ENCODE measurements around the gene RNF144A. TPM values are rescaled to one million over a fixed set of nuclear protein-coding genes. Genes with fewer than 3 reads are reported as not detected.

The RNF144A gene
- total and polyA plus RNA-seq, 2 experiments from 2014 or later, result 2.8 to 14.7 TPM

DNA sequence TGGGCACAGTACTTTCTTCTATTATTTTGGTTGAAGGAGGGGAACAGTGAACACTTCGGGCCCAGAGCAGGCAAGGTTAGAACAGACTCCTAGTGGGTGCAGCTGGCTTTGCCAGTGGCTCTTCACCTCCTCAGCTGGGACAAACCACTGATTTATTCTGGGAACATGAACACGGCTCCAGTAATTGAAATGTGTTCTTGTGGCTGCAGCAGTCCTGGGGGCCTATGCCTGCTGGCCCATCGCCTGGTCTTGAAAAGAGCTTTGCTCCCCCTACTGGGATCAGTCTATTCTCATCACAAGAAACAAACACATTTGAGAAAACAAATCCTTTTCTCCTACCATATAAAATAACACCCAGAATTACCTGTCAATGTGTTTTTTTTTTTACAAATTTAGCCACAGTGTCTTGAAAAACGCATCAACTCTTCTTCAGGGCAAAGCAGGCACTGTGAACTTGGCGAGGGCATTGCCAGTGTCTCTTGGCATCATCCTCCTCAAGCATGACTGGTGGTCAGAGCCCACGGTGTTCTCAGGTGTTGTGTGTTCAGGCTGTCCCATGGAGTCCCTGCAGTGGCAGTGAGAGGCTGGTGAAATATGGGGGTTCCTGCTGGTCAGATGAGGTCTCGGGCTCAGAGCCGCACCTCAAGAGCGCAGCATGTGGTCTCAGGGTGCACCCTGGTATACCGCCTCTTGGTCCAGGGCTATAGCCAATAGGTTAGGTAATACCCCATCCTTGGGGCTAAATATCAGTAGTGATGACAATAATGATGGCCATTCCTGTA lies 51.3 kb downstream of the RNF144A start:
- no peaks in the 10 kb centered on the region for H3K79me2 ChIP-seq (replicated peaks; ENCODE audit: insufficient read depth)
- Mint-ChIP-seq H3K27ac (no peak overlapping the region), H3K4me1 (peaks cover 4% of the 10 kb centered on the region; the same call in 1 of the 3 replicates), H3K36me3 (ENCODE audit: low read depth) (peaks cover 12% of the 10 kb centered on the region; the same call in 2 of the 3 replicates), H3K4me3 (no peak overlapping the region), H3K9me3 (peaks cover 3% of the 10 kb centered on the region; the same call in 1 of the 3 replicates), H3K27me3 (ENCODE audit: insufficient read depth, low read depth, poor library complexity) (peaks cover 4% of the 10 kb centered on the region)
- DNase-seq (ENCODE audit: low spot score) (peak; percentile 34), ATAC-seq (peak; percentile 55)
- no peak overlapping the region for H3K4me3 ChIP-seq
- no peaks in the 10 kb centered on the region for H4K20me1 ChIP-seq (replicated peaks; ENCODE audit: insufficient read depth)
- no peak overlapping the region for H2AFZ ChIP-seq
- TF ChIP-seq STAT1 (IDR thresholded peaks at IDR 0.05; ENCODE audit: unreplicated experiment) (no peak), ZNF114 (CRISPR knock-in tag; IDR thresholded peaks at IDR 0.05) (no peak), JUNB (IDR thresholded peaks at IDR 0.05; ENCODE audit: unreplicated experiment) (no peak), CREB1 (CRISPR knock-in tag; IDR thresholded peaks at IDR 0.05; ENCODE audit: low read depth) (no peak), NANOG (IDR thresholded peaks at IDR 0.05; ENCODE audit: borderline replicate concordance) (no peak)
- TF ChIP-seq, protein P1, sequence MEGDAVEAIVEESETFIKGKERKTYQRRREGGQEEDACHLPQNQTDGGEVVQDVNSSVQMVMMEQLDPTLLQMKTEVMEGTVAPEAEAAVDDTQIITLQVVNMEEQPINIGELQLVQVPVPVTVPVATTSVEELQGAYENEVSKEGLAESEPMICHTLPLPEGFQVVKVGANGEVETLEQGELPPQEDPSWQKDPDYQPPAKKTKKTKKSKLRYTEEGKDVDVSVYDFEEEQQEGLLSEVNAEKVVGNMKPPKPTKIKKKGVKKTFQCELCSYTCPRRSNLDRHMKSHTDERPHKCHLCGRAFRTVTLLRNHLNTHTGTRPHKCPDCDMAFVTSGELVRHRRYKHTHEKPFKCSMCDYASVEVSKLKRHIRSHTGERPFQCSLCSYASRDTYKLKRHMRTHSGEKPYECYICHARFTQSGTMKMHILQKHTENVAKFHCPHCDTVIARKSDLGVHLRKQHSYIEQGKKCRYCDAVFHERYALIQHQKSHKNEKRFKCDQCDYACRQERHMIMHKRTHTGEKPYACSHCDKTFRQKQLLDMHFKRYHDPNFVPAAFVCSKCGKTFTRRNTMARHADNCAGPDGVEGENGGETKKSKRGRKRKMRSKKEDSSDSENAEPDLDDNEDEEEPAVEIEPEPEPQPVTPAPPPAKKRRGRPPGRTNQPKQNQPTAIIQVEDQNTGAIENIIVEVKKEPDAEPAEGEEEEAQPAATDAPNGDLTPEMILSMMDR (conservative IDR thresholded peaks at IDR 0.05; ENCODE audit: low read depth in 2 of 2), result peak; percentile 35 to 40; a peak in 3 of 4 replicates
- no peaks in the 10 kb centered on the region for H3K36me3 ChIP-seq (ENCODE audit: insufficient read depth)
- H3K9me2 ChIP-seq (ENCODE audit: insufficient read depth), result no peaks in the 10 kb centered on the region
- H3K27ac ChIP-seq (ENCODE audit: low read depth), result no peak overlapping the region
- no peaks in the 10 kb centered on the region for H3F3A ChIP-seq (replicated peaks; ENCODE audit: low read depth)
- no peak overlapping the region for H3K4me2 ChIP-seq
- H3K4me1 ChIP-seq (ENCODE audit: insufficient read depth), result no peaks in the 10 kb centered on the region
- no peaks in the 10 kb centered on the region for H3K27me3 ChIP-seq (ENCODE audit: insufficient read depth)

DNA sequence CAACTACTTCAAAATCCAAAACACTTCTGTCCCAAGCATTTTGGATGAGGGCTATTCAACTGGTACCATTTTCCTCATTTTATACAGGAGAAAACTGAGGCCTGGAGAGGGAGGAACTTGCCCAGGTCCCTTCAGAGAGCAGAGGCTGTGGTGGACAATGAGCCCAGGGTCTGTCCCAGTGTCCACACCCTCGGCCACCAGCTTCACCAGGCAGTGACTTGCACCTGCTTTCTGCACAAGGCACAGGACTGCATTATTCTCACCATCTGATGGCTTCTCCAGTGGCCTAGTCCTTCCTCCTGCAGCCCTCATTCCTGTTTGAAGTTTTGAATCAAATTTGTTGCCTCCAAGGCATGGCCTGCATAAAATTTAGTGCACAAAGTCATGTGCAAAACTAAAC lies 53.3 kb downstream of the RNF144A start:
- no peak overlapping the region for H3K4me3 ChIP-seq
- no peaks in the 10 kb centered on the region for H3K4me1 ChIP-seq (ENCODE audit: insufficient read depth)
- H4K20me1 ChIP-seq (replicated peaks; ENCODE audit: insufficient read depth), result no peaks in the 10 kb centered on the region; the same call in 1 of the 2 replicates
- Mint-ChIP-seq H3K9me3 (peaks cover 3% of the 10 kb centered on the region; the same call in 1 of the 3 replicates), H3K36me3 (ENCODE audit: low read depth) (peaks cover 8% of the 10 kb centered on the region; the same call in 2 of the 3 replicates), H3K4me1 (peaks cover 4% of the 10 kb centered on the region; the same call in 2 of the 3 replicates), H3K27me3 (ENCODE audit: insufficient read depth, low read depth, poor library complexity) (peaks cover 4% of the 10 kb centered on the region), H3K27ac (no peak overlapping the region), H3K4me3 (no peak overlapping the region)
- no peaks in the 10 kb centered on the region for H3K9me2 ChIP-seq (ENCODE audit: insufficient read depth)
- H3K36me3 ChIP-seq (ENCODE audit: insufficient read depth), result no peaks in the 10 kb centered on the region
- ATAC-seq (no peak), DNase-seq (ENCODE audit: low spot score) (no peak)
- TF ChIP-seq JUNB (IDR thresholded peaks at IDR 0.05; ENCODE audit: unreplicated experiment) (no peak), POLR2AphosphoS5 (IDR thresholded peaks at IDR 0.05; ENCODE audit: low read depth) (no peak), EZH2phosphoT487 (IDR thresholded peaks at IDR 0.05; ENCODE audit: unreplicated experiment) (no peak), ZNF114 (CRISPR knock-in tag; IDR thresholded peaks at IDR 0.05) (no peak)
- TF ChIP-seq, protein P2, sequence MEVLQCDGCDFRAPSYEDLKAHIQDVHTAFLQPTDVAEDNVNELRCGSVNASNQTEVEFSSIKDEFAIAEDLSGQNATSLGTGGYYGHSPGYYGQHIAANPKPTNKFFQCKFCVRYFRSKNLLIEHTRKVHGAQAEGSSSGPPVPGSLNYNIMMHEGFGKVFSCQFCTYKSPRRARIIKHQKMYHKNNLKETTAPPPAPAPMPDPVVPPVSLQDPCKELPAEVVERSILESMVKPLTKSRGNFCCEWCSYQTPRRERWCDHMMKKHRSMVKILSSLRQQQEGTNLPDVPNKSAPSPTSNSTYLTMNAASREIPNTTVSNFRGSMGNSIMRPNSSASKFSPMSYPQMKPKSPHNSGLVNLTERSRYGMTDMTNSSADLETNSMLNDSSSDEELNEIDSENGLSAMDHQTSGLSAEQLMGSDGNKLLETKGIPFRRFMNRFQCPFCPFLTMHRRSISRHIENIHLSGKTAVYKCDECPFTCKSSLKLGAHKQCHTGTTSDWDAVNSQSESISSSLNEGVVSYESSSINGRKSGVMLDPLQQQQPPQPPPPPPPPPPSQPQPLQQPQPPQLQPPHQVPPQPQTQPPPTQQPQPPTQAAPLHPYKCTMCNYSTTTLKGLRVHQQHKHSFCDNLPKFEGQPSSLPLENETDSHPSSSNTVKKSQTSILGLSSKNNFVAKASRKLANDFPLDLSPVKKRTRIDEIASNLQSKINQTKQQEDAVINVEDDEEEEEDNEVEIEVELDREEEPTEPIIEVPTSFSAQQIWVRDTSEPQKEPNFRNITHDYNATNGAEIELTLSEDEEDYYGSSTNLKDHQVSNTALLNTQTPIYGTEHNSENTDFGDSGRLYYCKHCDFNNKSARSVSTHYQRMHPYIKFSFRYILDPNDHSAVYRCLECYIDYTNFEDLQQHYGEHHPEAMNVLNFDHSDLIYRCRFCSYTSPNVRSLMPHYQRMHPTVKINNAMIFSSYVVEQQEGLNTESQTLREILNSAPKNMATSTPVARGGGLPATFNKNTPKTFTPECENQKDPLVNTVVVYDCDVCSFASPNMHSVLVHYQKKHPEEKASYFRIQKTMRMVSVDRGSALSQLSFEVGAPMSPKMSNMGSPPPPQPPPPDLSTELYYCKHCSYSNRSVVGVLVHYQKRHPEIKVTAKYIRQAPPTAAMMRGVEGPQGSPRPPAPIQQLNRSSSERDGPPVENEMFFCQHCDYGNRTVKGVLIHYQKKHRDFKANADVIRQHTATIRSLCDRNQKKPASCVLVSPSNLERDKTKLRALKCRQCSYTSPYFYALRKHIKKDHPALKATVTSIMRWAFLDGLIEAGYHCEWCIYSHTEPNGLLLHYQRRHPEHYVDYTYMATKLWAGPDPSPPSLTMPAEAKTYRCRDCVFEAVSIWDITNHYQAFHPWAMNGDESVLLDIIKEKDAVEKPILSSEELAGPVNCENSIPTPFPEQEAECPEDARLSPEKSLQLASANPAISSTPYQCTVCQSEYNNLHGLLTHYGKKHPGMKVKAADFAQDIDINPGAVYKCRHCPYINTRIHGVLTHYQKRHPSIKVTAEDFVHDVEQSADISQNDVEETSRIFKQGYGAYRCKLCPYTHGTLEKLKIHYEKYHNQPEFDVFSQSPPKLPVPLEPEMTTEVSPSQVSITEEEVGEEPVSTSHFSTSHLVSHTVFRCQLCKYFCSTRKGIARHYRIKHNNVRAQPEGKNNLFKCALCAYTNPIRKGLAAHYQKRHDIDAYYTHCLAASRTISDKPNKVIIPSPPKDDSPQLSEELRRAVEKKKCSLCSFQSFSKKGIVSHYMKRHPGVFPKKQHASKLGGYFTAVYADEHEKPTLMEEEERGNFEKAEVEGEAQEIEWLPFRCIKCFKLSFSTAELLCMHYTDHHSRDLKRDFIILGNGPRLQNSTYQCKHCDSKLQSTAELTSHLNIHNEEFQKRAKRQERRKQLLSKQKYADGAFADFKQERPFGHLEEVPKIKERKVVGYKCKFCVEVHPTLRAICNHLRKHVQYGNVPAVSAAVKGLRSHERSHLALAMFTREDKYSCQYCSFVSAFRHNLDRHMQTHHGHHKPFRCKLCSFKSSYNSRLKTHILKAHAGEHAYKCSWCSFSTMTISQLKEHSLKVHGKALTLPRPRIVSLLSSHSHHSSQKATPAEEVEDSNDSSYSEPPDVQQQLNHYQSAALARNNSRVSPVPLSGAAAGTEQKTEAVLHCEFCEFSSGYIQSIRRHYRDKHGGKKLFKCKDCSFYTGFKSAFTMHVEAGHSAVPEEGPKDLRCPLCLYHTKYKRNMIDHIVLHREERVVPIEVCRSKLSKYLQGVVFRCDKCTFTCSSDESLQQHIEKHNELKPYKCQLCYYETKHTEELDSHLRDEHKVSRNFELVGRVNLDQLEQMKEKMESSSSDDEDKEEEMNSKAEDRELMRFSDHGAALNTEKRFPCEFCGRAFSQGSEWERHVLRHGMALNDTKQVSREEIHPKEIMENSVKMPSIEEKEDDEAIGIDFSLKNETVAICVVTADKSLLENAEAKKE (CRISPR knock-in tag; IDR thresholded peaks at IDR 0.05), result no peak
- TF ChIP-seq, protein P3, sequence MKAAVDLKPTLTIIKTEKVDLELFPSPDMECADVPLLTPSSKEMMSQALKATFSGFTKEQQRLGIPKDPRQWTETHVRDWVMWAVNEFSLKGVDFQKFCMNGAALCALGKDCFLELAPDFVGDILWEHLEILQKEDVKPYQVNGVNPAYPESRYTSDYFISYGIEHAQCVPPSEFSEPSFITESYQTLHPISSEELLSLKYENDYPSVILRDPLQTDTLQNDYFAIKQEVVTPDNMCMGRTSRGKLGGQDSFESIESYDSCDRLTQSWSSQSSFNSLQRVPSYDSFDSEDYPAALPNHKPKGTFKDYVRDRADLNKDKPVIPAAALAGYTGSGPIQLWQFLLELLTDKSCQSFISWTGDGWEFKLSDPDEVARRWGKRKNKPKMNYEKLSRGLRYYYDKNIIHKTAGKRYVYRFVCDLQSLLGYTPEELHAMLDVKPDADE (IDR thresholded peaks at IDR 0.05), result no peak
- H3K79me2 ChIP-seq (replicated peaks; ENCODE audit: insufficient read depth), result no peaks in the 10 kb centered on the region
- H2AFZ ChIP-seq, result no peak overlapping the region
- no peaks in the 10 kb centered on the region for H3F3A ChIP-seq (replicated peaks; ENCODE audit: low read depth)
- no peak overlapping the region for H3K4me2 ChIP-seq
- H3K27me3 ChIP-seq (ENCODE audit: insufficient read depth), result no peaks in the 10 kb centered on the region
- no peak overlapping the region for H3K27ac ChIP-seq (ENCODE audit: low read depth)
